RWPE2 (cell line): ENCODE measurements around the gene LRFN4.
A peak's percentile ranks its signal among the peaks of the same experiment; 100 is the strongest.

Source experiments
- ATAC-seq: fragments of 200-7000 bp; cut with Tn5 transposase; 3 replicates; pipeline ENCODE4 v1.9.1; 2021; ENCODE audit warnings: low read depth
- DNase-seq: peaks from one replicate; pipeline ENCODE4 v3.0.0-alpha.2; 2020; ENCODE audit warnings: low spot score
- H3K27ac ChIP-seq: fragments of 450-650 bp; 2 replicates; pipeline ENCODE4 v1.5.1; 2017; ENCODE audit warnings: mild to moderate bottlenecking; ENCODE audit not compliant: poor library complexity, severe bottlenecking
- H3K27me3 ChIP-seq: fragments of 250-450 bp; sonication (Bioruptor Pico); 2 replicates; pipeline ENCODE4 v1.5.1; 2021; ENCODE audit warnings: mild to moderate bottlenecking, moderate library complexity; ENCODE audit not compliant: insufficient read depth, poor library complexity, severe bottlenecking
- H3K36me3 ChIP-seq: fragments of 250-450 bp; sonication (Bioruptor Pico); 2 replicates; pipeline ENCODE4 v1.5.1; 2020; ENCODE audit warnings: low read depth, mild to moderate bottlenecking, moderate library complexity
- H3K4me1 ChIP-seq: fragments of 250-450 bp; sonication (Bioruptor Pico); 2 replicates; pipeline ENCODE4 v1.5.1; 2021; ENCODE audit warnings: mild to moderate bottlenecking, moderate library complexity; ENCODE audit not compliant: insufficient read depth, poor library complexity, severe bottlenecking
- H3K4me3 ChIP-seq: fragments of 250-450 bp; sonication (Bioruptor Pico); 2 replicates; pipeline ENCODE4 v1.5.1; 2021; ENCODE audit warnings: mild to moderate bottlenecking, moderate library complexity; ENCODE audit not compliant: severe bottlenecking
- H3K9me3 ChIP-seq: fragments of 250-450 bp; sonication (Bioruptor Pico); 2 replicates; pipeline ENCODE4 v1.5.1; 2021; ENCODE audit warnings: mild to moderate bottlenecking, moderate library complexity; ENCODE audit not compliant: severe bottlenecking
- CTCF ChIP-seq: fragments of 450-650 bp; IDR thresholded peaks from one replicate; pipeline ENCODE4 v1.5.1; 2017; ENCODE audit warnings: mild to moderate bottlenecking, moderate library complexity; ENCODE audit not compliant: poor library complexity, severe bottlenecking

LRFN4 gene

GRCh38 chr11:66885950-66886440 lies 29.1 kb downstream of the LRFN4 start:
- Histone ChIP-seq H3K36me3 (0 out of 2 replicates have a peak, but pooled peaks cover 6% of the 10 kb centered on the region), H3K4me3 (no peak overlapping the region), H3K4me1 (peaks cover 17% of the 10 kb centered on the region), H3K27me3 (no peaks in the 10 kb centered on the region), H3K9me3 (no peaks in the 10 kb centered on the region), H3K27ac (peak overlapping the region; percentile 3)
- no peak for TF ChIP-seq CTCF
- ATAC-seq, result no peak
- DNase-seq, result no peak

- peak; percentile 47; the same call in 2 of the 3 replicates for ATAC-seq
- peaks cover 16% of the 10 kb centered on the region for H3K4me1 ChIP-seq
- DNase-seq, result peak; percentile 43
Measured at GRCh38 chr11:66886671-66887221, 29.9 kb downstream of the LRFN4 start.

GRCh38 chr11:66887526-66887925 lies 30.7 kb downstream of the LRFN4 start:
- Histone ChIP-seq H3K4me3 (no peak overlapping the region), H3K27ac (no peak overlapping the region), H3K9me3 (no peaks in the 10 kb centered on the region), H3K27me3 (no peaks in the 10 kb centered on the region), H3K36me3 (0 out of 2 replicates have a peak, but pooled peaks cover 6% of the 10 kb centered on the region), H3K4me1 (peaks cover 24% of the 10 kb centered on the region)
- ATAC-seq, result no peak
- DNase-seq, result no peak
- TF ChIP-seq CTCF, result no peak

More at GRCh38 chr11:66886671-66887221, 29.9 kb downstream of the LRFN4 start:
- H3K27me3 ChIP-seq, result no peaks in the 10 kb centered on the region
- 0 out of 2 replicates have a peak, but pooled peaks cover 6% of the 10 kb centered on the region for H3K36me3 ChIP-seq
- no peak for TF ChIP-seq CTCF
- H3K4me3 ChIP-seq, result no peak overlapping the region
- H3K9me3 ChIP-seq, result no peaks in the 10 kb centered on the region
- peak overlapping the region; percentile 3 for H3K27ac ChIP-seq

- Histone ChIP-seq H3K27me3 (no peaks in the 10 kb centered on the region), H3K4me1 (peaks cover 30% of the 10 kb centered on the region), H3K9me3 (no peaks in the 10 kb centered on the region), H3K4me3 (no peak overlapping the region), H3K27ac (no peak overlapping the region), H3K36me3 (0 out of 2 replicates have a peak, but pooled peaks cover 6% of the 10 kb centered on the region)
- no peak for TF ChIP-seq CTCF
- no peak for DNase-seq
- no peak for ATAC-seq
Measured at GRCh38 chr11:66888282-66888681, 31.4 kb downstream of the LRFN4 start.

- Histone ChIP-seq H3K4me3 (no peak overlapping the region), H3K27ac (no peak overlapping the region), H3K36me3 (0 out of 2 replicates have a peak, but pooled peaks cover 6% of the 10 kb centered on the region), H3K4me1 (peaks cover 21% of the 10 kb centered on the region), H3K27me3 (no peaks in the 10 kb centered on the region), H3K9me3 (no peaks in the 10 kb centered on the region)
- ATAC-seq (no peak), DNase-seq (no peak)
- no peak for TF ChIP-seq CTCF
Measured at GRCh38 chr11:66889960-66890359, 33.1 kb downstream of the LRFN4 start.
